HG03025 (cell line): ENCODE data around the gene TK2.
A peak's percentile ranks its signal among the peaks of the same experiment; 100 is the strongest.

Experiments
- ATAC-seq: cut with Tn5 transposase; IDR thresholded peaks from one replicate; pipeline ENCODE4 v1.9.1; 2021; ENCODE audit warnings: mild to moderate bottlenecking, moderate library complexity; ENCODE audit not compliant: unreplicated experiment, low FRiP score

Gene TK2

GRCh38 chr16:66548868-66549267 is 1.1 kb downstream of the TK2 start:
- ATAC-seq: no peak

DNA sequence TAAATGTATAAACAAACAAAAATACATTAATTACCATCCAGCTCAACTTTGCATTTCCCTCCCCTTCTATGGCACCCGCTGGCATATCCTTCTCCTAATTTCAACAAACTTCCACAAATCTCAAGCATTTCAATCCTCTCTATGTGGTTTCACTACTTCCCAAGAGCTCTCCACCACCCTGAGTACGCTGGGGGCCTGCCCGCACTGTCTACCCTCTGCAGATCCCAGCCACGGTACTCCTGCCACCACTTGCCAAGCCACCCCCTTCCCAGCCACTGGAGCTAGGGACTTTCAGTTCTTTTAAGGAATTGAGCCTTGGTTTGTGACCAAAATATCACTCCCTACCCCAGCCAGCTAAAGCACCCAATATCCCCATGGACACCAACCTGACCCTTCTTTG is 1.9 kb downstream of the TK2 start:
- ATAC-seq: no peak

DNA sequence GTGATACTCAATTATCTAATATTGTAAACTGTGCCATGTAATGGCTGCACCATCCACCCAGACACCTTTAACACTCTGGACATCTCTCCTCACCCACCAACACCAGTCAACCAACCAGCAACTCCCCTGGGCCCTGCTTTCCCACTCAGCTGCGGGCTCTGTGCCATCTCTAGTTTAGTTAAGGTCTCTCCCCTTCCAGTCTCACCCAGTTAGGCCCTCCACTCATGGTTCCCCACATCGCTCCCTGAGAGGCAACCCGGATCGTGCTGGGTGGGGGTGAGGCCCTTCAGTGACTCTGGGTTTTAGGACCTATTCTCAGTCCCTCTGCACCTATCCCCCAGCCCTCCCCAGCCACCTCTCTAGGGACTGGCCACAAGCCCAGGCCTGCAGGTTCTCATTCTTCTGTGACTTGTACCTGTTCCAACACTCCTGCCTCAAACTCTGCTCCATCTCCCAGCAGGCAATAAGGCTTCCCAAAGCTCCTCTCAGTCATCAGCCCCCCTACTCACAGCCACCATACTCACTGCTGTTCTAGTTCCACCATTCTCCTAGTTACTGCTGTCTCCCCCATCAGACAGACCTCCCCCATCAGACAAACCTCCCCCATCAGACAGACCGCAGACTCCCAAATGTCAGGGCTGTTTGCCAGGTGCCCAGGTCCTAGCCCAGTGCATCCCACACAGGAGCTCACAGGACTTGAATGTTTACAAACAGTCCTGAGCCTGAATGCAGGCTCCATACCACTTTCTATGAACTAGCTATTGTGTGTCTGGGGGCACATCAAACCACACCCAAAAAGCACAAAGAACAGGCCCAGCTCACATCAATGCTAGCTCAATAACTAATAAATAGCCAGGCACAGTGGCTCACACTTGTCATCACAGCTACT is 2.6 kb downstream of the TK2 start:
- ATAC-seq: no peak

GRCh38 chr16:66544016-66544757 is 5.7 kb downstream of the TK2 start:
- ATAC-seq: no peak

- ATAC-seq: no peak
These were observed 6.4 kb downstream of the TK2 start for GRCh38 chr16:66543541-66543940.

DNA sequence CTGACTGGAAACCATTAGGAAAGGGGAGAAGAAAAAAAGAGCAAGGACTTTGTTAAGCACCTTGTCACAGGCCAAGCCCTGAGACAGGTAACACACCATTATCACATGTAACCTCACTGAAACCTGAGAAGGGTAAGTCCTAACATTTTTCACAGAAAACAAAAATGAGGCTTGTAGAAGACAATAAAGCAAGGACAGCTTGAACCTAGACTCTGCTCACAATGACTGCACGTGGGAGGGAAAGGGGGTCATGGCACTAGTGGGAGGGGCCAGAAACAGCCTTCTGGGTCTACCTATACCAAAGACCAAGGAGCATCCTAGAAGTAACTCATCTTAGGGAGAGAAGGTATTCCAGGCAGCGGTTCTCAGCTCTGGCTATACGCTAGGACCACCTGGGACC is 7.5 kb downstream of the TK2 start:
- ATAC-seq: no peak

DNA sequence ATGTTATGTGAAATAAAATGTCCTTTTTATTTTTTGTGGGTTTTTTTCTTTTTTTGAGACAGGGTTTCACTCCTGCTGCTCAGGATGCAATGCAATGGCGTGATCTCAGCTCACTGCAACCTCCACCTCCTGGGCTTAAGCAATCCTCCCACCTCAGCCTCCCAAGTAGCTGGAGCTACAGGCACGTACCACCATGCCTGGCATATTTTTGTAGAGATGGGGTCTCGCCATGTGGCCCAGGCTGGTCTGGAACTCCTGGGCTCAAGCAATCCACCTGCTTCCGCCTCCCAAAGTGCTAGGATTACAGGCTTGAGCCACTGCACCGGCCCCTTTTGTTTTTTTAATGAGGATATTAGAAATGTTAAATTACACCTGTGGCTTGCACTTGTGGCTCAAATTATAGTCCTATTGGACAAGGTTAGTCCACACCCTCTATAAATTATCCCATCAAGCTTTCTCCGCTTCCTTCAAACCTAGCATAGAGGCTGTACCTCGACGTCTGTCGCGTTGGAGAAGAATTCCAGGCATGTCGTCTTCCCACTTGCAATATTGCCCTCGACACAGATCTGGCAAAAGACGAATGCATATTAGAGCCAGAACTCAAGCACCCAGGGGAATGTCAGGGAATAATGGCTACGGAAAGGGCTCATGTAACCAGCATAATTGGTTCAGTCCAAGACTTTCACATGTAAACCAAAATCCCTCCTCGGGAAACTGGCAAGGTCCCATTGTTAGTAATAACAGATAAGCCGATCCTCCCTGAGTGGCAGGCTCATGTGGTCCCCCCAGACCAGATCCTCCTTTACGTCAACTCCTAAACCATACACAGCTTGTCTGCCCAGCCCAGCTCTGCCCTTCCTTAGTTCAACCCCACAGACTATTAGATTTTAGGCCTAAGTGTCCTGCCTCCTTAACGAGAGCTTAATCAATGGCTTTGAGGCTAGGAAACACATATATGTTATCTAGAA is 8.2 kb downstream of the TK2 start:
- ATAC-seq: no peak

GRCh38 chr16:66539623-66540469 is 10.1 kb downstream of the TK2 start:
- no peak for ATAC-seq

DNA sequence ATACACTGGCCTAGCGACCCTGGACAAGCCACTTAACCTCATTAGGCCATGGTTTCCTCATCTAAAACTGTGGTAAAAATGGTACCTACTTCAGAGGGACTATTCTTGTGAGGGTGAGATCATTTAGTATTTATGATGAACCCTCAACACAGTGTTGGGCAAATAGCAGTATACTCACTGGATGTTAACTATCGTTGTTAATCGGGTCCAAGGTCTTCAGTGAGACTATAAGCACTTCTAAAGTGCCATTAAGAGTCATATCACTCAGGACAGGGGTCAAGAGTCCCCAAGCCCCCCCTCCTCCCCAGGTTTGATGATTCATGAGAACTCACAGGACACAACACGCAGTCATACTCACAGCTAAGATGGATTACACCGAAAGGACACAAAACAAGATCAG is 11.0 kb downstream of the TK2 start:
- ATAC-seq: no peak

- no peak for ATAC-seq
These were observed 12.7 kb downstream of the TK2 start for GRCh38 chr16:66537236-66537635.

DNA sequence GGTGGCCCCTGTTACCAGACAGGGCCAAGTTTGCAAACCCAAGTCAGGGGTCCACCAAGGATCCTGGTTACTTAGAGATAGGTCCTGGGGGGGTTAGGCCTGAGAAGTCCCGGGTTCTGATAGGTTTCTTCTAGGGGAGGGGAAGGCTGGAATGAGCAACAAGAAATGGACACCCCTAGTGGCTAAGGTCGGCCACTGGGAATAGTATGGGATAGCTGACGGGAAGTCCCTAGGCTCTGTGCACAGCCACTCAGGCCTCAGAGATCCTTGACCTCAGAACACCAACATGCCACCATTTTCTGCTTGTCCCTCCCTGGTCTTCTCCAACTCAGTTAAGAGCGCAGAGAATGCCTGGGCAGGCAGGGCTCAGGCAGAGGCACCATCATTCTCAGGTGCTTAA is 13.4 kb downstream of the TK2 start:
- no peak for ATAC-seq

DNA sequence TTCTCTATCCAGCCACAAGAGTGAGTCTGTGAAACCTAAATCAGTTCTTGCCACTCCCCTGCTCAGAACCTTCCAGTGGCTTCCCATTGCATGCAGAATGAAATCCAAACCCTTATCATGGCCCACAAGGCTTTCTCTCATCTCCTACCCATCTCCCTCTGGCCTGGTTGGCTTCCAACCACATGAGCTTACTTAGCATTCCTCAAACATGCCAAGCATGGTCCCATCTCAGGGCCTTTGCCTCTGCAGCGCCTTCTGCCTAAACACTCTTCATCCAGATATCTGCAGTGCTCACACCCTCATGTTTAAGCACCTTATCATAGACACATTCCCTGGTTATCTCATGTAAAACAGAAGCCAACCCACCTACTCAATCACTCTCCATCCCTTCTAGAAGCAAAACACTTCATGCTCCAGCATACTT is 15.5 kb downstream of the TK2 start:
- ATAC-seq: no peak

DNA sequence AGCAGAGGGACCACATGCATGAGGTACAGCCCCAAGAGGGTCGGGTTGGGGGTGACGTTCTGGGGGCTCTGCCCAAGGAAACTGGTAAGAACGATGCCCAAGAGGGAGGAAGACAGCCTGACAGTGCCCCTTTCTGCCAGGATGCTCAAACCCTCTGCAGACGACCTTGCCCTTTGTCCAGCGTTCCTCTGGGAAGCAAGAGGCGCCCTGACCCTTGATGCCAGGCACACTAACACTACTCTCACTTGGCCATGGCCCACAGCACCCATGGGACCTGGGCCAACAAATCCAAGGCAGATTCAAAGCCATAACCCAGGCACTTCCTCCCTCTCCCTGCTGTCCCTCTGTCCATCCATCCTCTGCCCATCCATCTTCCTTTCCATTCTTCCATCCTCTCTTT is 20.4 kb downstream of the TK2 start:
- ATAC-seq: no peak

GRCh38 chr16:66528294-66528693 is 21.6 kb downstream of the TK2 start:
- ATAC-seq: no peak

DNA sequence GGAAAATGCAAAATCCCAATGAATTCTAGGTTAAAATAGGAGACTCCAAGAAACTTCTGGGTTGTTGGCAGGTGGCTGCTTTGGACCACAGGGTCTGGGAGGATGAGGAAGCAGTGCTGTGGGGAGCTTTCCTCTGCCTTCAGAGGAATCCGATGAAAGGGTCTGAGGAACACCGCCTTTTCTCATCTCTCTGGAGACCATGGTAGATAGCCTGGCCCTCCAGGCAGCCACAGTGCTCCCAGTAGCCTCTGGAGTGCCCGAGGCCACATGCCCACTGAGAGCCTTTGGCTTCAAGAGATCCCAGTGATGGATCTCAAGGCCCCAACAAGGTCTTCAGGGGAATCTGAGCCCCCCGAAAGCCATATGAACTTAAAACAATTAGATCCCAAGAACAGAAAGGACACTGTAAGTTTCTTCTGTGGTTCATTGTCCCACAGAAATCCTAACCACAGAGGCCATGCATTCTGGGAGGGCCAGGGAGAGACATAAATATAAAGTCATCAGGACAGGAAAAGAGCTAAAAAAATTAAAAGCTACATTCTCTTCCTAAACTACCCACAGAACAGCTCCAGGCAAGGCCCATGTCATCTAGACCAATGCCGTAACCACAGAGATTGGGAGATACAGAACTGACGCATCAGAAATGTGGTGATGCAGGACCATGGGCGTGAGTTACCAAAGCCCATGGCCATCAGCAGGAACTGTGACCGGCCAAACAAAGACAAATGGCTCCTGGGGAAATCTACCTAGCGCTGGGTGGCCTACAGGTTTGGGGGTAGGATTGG is 24.3 kb downstream of the TK2 start:
- no peak for ATAC-seq

GRCh38 chr16:66524601-66525164 is 25.2 kb downstream of the TK2 start:
- ATAC-seq: peak; percentile 34

DNA sequence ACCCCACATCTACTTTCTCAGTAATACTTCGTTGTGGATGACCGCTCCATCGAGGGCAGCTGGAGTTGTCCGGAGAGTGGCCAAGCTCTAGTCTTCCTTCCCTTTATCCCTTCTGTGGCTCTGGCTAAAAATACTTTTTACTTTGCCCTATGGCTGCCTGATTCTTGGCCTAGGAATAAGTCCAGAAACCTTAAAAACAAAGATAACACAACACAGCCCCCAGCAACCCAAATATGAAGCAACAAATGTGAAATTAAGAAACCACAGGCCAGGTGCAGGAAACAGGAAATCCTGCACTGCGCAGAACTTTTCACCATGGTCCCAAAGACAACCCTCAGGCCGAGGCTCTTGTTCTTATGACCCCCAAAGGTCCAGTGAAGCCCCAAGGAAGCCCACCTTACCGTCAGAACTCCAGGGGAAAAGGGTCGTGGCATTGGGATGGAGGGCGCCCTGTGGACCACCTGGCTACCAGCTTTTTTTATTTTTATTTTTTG is 26.0 kb downstream of the TK2 start:
- no peak for ATAC-seq

DNA sequence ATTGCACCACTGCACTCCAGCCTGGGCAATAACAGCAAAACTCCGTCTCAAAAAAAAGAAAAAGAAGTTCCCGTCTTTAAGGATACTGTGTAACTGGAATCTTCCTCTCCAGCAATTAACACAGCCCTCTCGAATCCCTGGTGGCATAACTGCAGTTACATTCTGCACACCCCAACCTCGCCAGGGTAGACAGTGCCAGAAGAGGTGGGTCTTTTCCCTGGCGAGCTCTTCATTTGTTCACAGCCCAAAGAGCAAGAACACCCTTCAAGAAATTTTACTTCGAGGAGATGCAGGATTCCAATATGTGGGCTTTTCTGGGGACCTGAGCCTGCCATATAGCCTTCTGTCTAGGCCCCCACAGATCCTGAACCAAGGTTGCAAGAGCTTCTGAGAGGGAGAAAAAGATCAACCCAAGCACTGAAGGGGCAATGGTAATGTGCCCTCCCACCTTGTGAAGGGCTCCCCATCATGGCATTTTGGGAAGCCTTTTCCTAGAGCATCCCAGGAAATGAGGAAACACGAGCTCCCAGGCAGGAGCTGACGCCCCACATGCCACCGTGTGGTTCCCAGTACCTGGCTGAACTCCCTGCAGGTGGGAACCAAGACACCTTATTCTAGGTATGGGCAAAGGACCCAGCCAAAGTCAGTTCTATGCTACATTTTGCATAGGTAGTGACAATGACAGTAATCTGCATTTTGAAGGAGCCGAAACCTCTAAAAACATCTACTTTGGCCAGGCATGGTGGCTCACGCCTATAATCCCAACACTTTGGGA is 26.9 kb downstream of the TK2 start:
- ATAC-seq: no peak
